Smooth muscle cell (in vitro differentiated cells): ENCODE results near the gene RAD9B. TPM values are rescaled to one million over a fixed set of nuclear protein-coding genes. Genes with fewer than 3 reads are reported as not detected.

Source experiments
- DNase-seq: peaks from one replicate; lab custom pipeline; 2025; ENCODE audit not compliant: unreplicated experiment; lab: John Stamatoyannopoulos, UW
- H2AFZ ChIP-seq: fragments of 200-600 bp; sonication (generic); 2 replicates; pipeline ENCODE4 v1.6.0; 2016; ENCODE audit warnings: antibody characterized with exemption, low read depth, mild to moderate bottlenecking
- H3F3A ChIP-seq: fragments of 200-600 bp; sonication (generic); 2 replicates; pipeline ENCODE4 v1.6.0; 2017; ENCODE audit warnings: antibody characterized with exemption, low read depth
- H3K27ac ChIP-seq: fragments of 200-600 bp; sonication (generic); 2 replicates; pipeline ENCODE4 v1.5.1; 2016; ENCODE audit warnings: low read depth, mild to moderate bottlenecking
- H3K27me3 ChIP-seq: fragments of 200-600 bp; sonication (generic); 2 replicates; pipeline ENCODE4 v1.6.1; 2016; ENCODE audit warnings: low read depth, mild to moderate bottlenecking
- H3K36me3 ChIP-seq: fragments of 200-600 bp; sonication (generic); 2 replicates; pipeline ENCODE4 v1.5.1; 2016; ENCODE audit warnings: low read depth
- H3K4me1 ChIP-seq: fragments of 200-600 bp; sonication (generic); 2 replicates; pipeline ENCODE4 v1.5.1; 2016; ENCODE audit warnings: low read depth
- H3K4me2 ChIP-seq: fragments of 200-600 bp; sonication (generic); 2 replicates; pipeline ENCODE4 v1.6.0; 2016; ENCODE audit warnings: mild to moderate bottlenecking
- H3K4me3 ChIP-seq: fragments of 200-600 bp; sonication (generic); 2 replicates; pipeline ENCODE4 v1.5.1; 2016; ENCODE audit warnings: mild to moderate bottlenecking
- H3K79me2 ChIP-seq: fragments of 200-600 bp; sonication (generic); 2 replicates; pipeline ENCODE4 v1.6.0; 2016; ENCODE audit warnings: low read depth, mild to moderate bottlenecking
- H3K9ac ChIP-seq: fragments of 200-600 bp; sonication (generic); 2 replicates; pipeline ENCODE4 v1.6.0; 2016; ENCODE audit warnings: low read depth
- H3K9me3 ChIP-seq: fragments of 200-600 bp; sonication (generic); replicated peaks from 2 replicates; pipeline ENCODE4 v1.5.1; 2016; ENCODE audit warnings: low read depth
- H4K20me1 ChIP-seq: fragments of 200-600 bp; sonication (generic); 2 replicates; pipeline ENCODE4 v1.6.0; 2016; ENCODE audit warnings: low read depth
- CTCF ChIP-seq: fragments of 200-600 bp; sonication (generic); IDR thresholded peaks from 2 replicates; pipeline ENCODE4 v1.5.1; 2017; ENCODE audit warnings: borderline replicate concordance, mild to moderate bottlenecking, antibody characterized with exemption; ENCODE audit not compliant: insufficient read depth, poor library complexity, severe bottlenecking
- WGBS: methylation state at CpG from one replicate; pipeline ENCODE4 v1.1.7; 2016; ENCODE audit warnings: low lambda C conversion rate; 5-methylcytosine and 5-hydroxymethylcytosine counted together
- polyA plus RNA-seq: library from polyadenylated mRNA; unstranded; fragments of >200 nt; fragmentation: Nextera tagmentation; extraction: Ambion mirVana; gene quantifications from 2 replicates; pipeline ENCODE4 v1.2.1, GENCODE V29; 2016
- small RNA-seq: library from RNA; depleted of rRNA; stranded (forward); fragments of <200 nt; gene quantifications from one replicate; pipeline ENCODE3, GENCODE V24; 2014
- total RNA-seq: library from RNA; depleted of rRNA; stranded (reverse); fragments of >200 nt; gene quantifications from 2 replicates; pipeline ENCODE4 v1.2.3, GENCODE V29; 2014

Gene RAD9B
- total and polyA plus RNA-seq, 2 experiments from 2014 or later = 0.64 TPM; not detected in 1

- Histone ChIP-seq H3K27me3 (no peaks in the 10 kb centered on the region), H2AFZ (no peak overlapping the region), H3K36me3 (no peaks in the 10 kb centered on the region), H3K4me1 (peaks cover 3% of the 10 kb centered on the region), H3K9ac (no peak overlapping the region), H3K4me3 (no peak overlapping the region), H3K79me2 (peaks cover 16% of the 10 kb centered on the region), H3K4me2 (no peak overlapping the region), H3K27ac (no peak overlapping the region), H3K9me3 (no peaks in the 10 kb centered on the region), H4K20me1 (peaks cover 67% of the 10 kb centered on the region), H3F3A (peaks cover 9% of the 10 kb centered on the region)
- TF ChIP-seq CTCF = no peak
- 96% methylated on average over 4 of the region's 4 CpGs for WGBS
- DNase-seq = no peak
These were observed 48.9 kb downstream of the RAD9B start for GRCh38 chr12:110550981-110551380.

Small RNA genes lying within 50 kb of the gene (small RNA-seq; reads per million reads assigned to genes)
- not detected for gene RF00278

Other genes with a start within 250 kb of the RAD9B start
- 103 and 104 TPM in 2 replicates for gene ATP2A2, start 221.1 kb upstream of the RAD9B start, total RNA-seq
- 47.6 and 53.7 TPM in 2 replicates for gene ATP2A2, start 221.1 kb upstream of the RAD9B start, polyA plus RNA-seq
- 24.6 and 36.8 TPM in 2 replicates for gene ANAPC7, start 98.6 kb upstream of the RAD9B start, total RNA-seq
- 22.1 and 27.8 TPM in 2 replicates for gene ANAPC7, start 98.6 kb upstream of the RAD9B start, polyA plus RNA-seq
- 349 and 507 TPM in 2 replicates for gene ARPC3, start 52.0 kb upstream of the RAD9B start, total RNA-seq
- gene ARPC3, start 52.0 kb upstream of the RAD9B start, polyA plus RNA-seq = 338 and 393 TPM in 2 replicates
- 21.7 and 23.8 TPM in 2 replicates for gene GPN3, start 34.1 kb upstream of the RAD9B start, total RNA-seq
- 41.5 and 41.7 TPM in 2 replicates for gene GPN3, start 34.1 kb upstream of the RAD9B start, polyA plus RNA-seq
- gene FAM216A, start 33.5 kb upstream of the RAD9B start, total RNA-seq = 9.1 and 13.3 TPM in 2 replicates
- 11.3 and 14.0 TPM in 2 replicates for gene FAM216A, start 33.5 kb upstream of the RAD9B start, polyA plus RNA-seq
- 72.9 and 85.1 TPM in 2 replicates for gene VPS29, start 220 bp upstream of the RAD9B start, total RNA-seq
- gene VPS29, start 220 bp upstream of the RAD9B start, polyA plus RNA-seq = 136 TPM in 2 replicates
- 8.9 and 9.4 TPM in 2 replicates for gene PPTC7, start 81.0 kb downstream of the RAD9B start, total RNA-seq
- 3.6 and 4.5 TPM in 2 replicates for gene PPTC7, start 81.0 kb downstream of the RAD9B start, polyA plus RNA-seq
- gene TCTN1, start 111.8 kb downstream of the RAD9B start, total RNA-seq = 26.4 and 28.4 TPM in 2 replicates
- gene TCTN1, start 111.8 kb downstream of the RAD9B start, polyA plus RNA-seq = 22.5 and 26.2 TPM in 2 replicates
- 4.6 and 8.3 TPM in 2 replicates for gene HVCN1, start 186.8 kb downstream of the RAD9B start, total RNA-seq
- 5.3 and 5.5 TPM in 2 replicates for gene HVCN1, start 186.8 kb downstream of the RAD9B start, polyA plus RNA-seq
- gene PPP1CC, start 240.6 kb downstream of the RAD9B start, total RNA-seq = 105 and 120 TPM in 2 replicates
- 34.9 and 35.2 TPM in 2 replicates for gene PPP1CC, start 240.6 kb downstream of the RAD9B start, polyA plus RNA-seq